HG03521 (cell line): ENCODE data around the gene LBP.
"Not testable (repeated sequence)": the region's sequence is repeated elsewhere in the genome, so short reads cannot be mapped to it uniquely, and the experiment has no call there.

Experiments
- ATAC-seq: cut with Tn5 transposase; IDR thresholded peaks from one replicate; pipeline ENCODE4 v1.9.1; 2021; ENCODE audit warnings: mild to moderate bottlenecking, moderate library complexity; ENCODE audit not compliant: unreplicated experiment

The LBP gene

GRCh38 chr20:38317422-38317821 is 28.9 kb upstream of the LBP start:
- no peak for ATAC-seq

- ATAC-seq: no peak
Measured at GRCh38 chr20:38320221-38320620, 26.1 kb upstream of the LBP start.

- no peak for ATAC-seq
Measured at GRCh38 chr20:38321959-38322598, 24.2 kb upstream of the LBP start.

GRCh38 chr20:38324159-38324558 is 22.1 kb upstream of the LBP start:
- ATAC-seq: no peak

- no peak for ATAC-seq
Measured at GRCh38 chr20:38325167-38325566, 21.1 kb upstream of the LBP start.

GRCh38 chr20:38325905-38326304 is 20.4 kb upstream of the LBP start:
- ATAC-seq: no peak

- ATAC-seq: no peak
Measured at GRCh38 chr20:38326309-38326708, 20.0 kb upstream of the LBP start.

- ATAC-seq: no peak
Measured at GRCh38 chr20:38330638-38331037, 15.6 kb upstream of the LBP start.

GRCh38 chr20:38331245-38331644 is 15.0 kb upstream of the LBP start:
- ATAC-seq: no peak

- ATAC-seq: no peak
Measured at GRCh38 chr20:38331814-38332213, 14.5 kb upstream of the LBP start.

GRCh38 chr20:38334016-38334415 is 12.3 kb upstream of the LBP start:
- no peak for ATAC-seq

- no peak for ATAC-seq
Measured at GRCh38 chr20:38336726-38337125, 9.6 kb upstream of the LBP start.

GRCh38 chr20:38337561-38338140 is 8.6 kb upstream of the LBP start:
- no peak for ATAC-seq

- no peak for ATAC-seq
Measured at GRCh38 chr20:38338849-38339520, 7.3 kb upstream of the LBP start.

GRCh38 chr20:38339521-38339896 is 6.8 kb upstream of the LBP start:
- not testable (repeated sequence) for ATAC-seq

GRCh38 chr20:38339997-38340396 is 6.3 kb upstream of the LBP start:
- ATAC-seq: no peak

GRCh38 chr20:38340693-38341092 is 5.6 kb upstream of the LBP start:
- ATAC-seq: no peak

GRCh38 chr20:38342216-38342615 is 4.1 kb upstream of the LBP start:
- no peak for ATAC-seq

GRCh38 chr20:38342713-38343310 is 3.5 kb upstream of the LBP start:
- ATAC-seq: no peak

GRCh38 chr20:38343311-38344106 is 2.8 kb upstream of the LBP start:
- no peak for ATAC-seq

- no peak for ATAC-seq
Measured at GRCh38 chr20:38344107-38344701, 2.1 kb upstream of the LBP start.
